OCI-LY3 (cell line): ENCODE measurements around the gene RASGRF2.

Experiments used
- H2AFZ ChIP-seq: fragments of 200-600, 300-600 bp; shearing (Covaris generic); 2 replicates; pipeline ENCODE4 v1.6.0; 2014; ENCODE audit warnings: antibody characterized with exemption, low read depth, low read length
- H3K27ac ChIP-seq: fragments of 200-600, 300-600 bp; sonication (generic); 2 replicates; pipeline ENCODE4 v1.5.1; 2014; ENCODE audit warnings: mild to moderate bottlenecking, low read length, moderate library complexity, mixed read lengths
- H3K27me3 ChIP-seq: fragments of 200-600, 300-600 bp; sonication (generic); 2 replicates; pipeline ENCODE4 v1.6.1; 2014; ENCODE audit warnings: low read depth, low read length, mixed read lengths
- H3K36me3 ChIP-seq: fragments of 200-600, 300-600 bp; sonication (generic); replicated peaks from 2 replicates; pipeline ENCODE3; 2014; ENCODE audit warnings: low read depth, low read length, mixed read lengths
- H3K4me1 ChIP-seq: fragments of 300-600, 200-600 bp; sonication (generic); 2 replicates; pipeline ENCODE4 v1.6.1; 2014; ENCODE audit warnings: low read length, mixed read lengths
- H3K4me2 ChIP-seq: fragments of 200-600, 300-600 bp; sonication (generic); 2 replicates; pipeline ENCODE4 v1.6.1; 2014; ENCODE audit warnings: low read length, mixed read lengths
- H3K4me3 ChIP-seq: fragments of 300-600, 200-600 bp; sonication (generic); 2 replicates; pipeline ENCODE4 v1.5.1; 2014; ENCODE audit warnings: antibody characterized with exemption, mild to moderate bottlenecking, low read length, moderate library complexity
- H3K79me2 ChIP-seq: fragments of 300-600, 200-600 bp; shearing (Covaris generic); 2 replicates; pipeline ENCODE4 v1.6.1; 2014; ENCODE audit warnings: mild to moderate bottlenecking, low read length, mixed read lengths
- H3K9ac ChIP-seq: fragments of 300-600, 200-600 bp; shearing (Covaris generic); 2 replicates; pipeline ENCODE4 v1.6.0; 2014; ENCODE audit warnings: mild to moderate bottlenecking, low read length, moderate library complexity
- H3K9me3 ChIP-seq: fragments of 200-600, 300-600 bp; shearing (Covaris generic); 2 replicates; pipeline ENCODE4 v1.6.1; 2014; ENCODE audit warnings: low read length, mixed read lengths; ENCODE audit not compliant: insufficient read depth
- H4K20me1 ChIP-seq: fragments of 200-600, 300-600 bp; sonication (generic); 2 replicates; pipeline ENCODE4 v1.6.1; 2016; ENCODE audit warnings: low read length, mixed read lengths; ENCODE audit not compliant: insufficient read depth
- CTCF ChIP-seq: fragments of 200-600, 300-600 bp; sonication (generic); IDR thresholded peaks from 2 replicates; pipeline ENCODE4 v1.5.1; 2014; ENCODE audit warnings: antibody characterized with exemption, low read length, low read depth
- EZH2phosphoT487 ChIP-seq: fragments of 200-600 bp; shearing (Covaris generic); IDR thresholded peaks from 2 replicates; pipeline ENCODE4 v1.6.1; 2018; ENCODE audit warnings: antibody characterized with exemption, mixed run types, low read depth

RASGRF2 gene

GRCh38 chr5:81192373-81192750, 232.2 kb downstream of the RASGRF2 start:
- Histone ChIP-seq H3K4me1 (peaks cover 37% of the 10 kb centered on the region), H3K9me3 (no peaks in the 10 kb centered on the region), H3K9ac (no peak overlapping the region), H3K36me3 (no peaks in the 10 kb centered on the region), H3K27me3 (peaks cover 10% of the 10 kb centered on the region; the same call in 1 of the 2 replicates), H2AFZ (0 out of 2 replicates have a peak overlapping the region, but pooled peaks have one; percentile 2), H3K27ac (no peak overlapping the region), H3K4me3 (peak overlapping the region; percentile 33), H3K4me2 (peak overlapping the region; percentile 52), H3K79me2 (no peaks in the 10 kb centered on the region), H4K20me1 (no peaks in the 10 kb centered on the region)
- TF ChIP-seq CTCF (peak; percentile 30; the same call in 1 of the 2 replicates), EZH2phosphoT487 (no peak)

GRCh38 chr5:81194633-81195334, 234.6 kb downstream of the RASGRF2 start:
- Histone ChIP-seq H3K36me3 (no peaks in the 10 kb centered on the region), H3K9ac (no peak overlapping the region), H3K9me3 (no peaks in the 10 kb centered on the region), H2AFZ (no peak overlapping the region), H3K4me2 (peak overlapping the region; percentile 69), H4K20me1 (no peaks in the 10 kb centered on the region), H3K27ac (no peak overlapping the region), H3K4me3 (0 out of 2 replicates have a peak overlapping the region, but pooled peaks have one; percentile 29), H3K27me3 (peaks cover 10% of the 10 kb centered on the region; the same call in 1 of the 2 replicates), H3K4me1 (peaks cover 21% of the 10 kb centered on the region), H3K79me2 (no peaks in the 10 kb centered on the region)
- TF ChIP-seq EZH2phosphoT487 (no peak), CTCF (peak; percentile 83)

- no peak for TF ChIP-seq CTCF
- TF ChIP-seq EZH2phosphoT487, result no peak
- no peaks in the 10 kb centered on the region for H3K79me2 ChIP-seq
- peaks cover 10% of the 10 kb centered on the region; the same call in 1 of the 2 replicates for H3K27me3 ChIP-seq
- H3K4me1 ChIP-seq, result peaks cover 21% of the 10 kb centered on the region
- H4K20me1 ChIP-seq, result no peaks in the 10 kb centered on the region
- H3K36me3 ChIP-seq, result no peaks in the 10 kb centered on the region
- 0 out of 2 replicates have a peak overlapping the region, but pooled peaks have one; percentile 29 for H3K4me3 ChIP-seq
- H3K27ac ChIP-seq, result no peak overlapping the region
- peak overlapping the region; percentile 50 for H3K4me2 ChIP-seq
- no peaks in the 10 kb centered on the region for H3K9me3 ChIP-seq
- H3K9ac ChIP-seq, result no peak overlapping the region
- no peak overlapping the region for H2AFZ ChIP-seq
These were observed 235.3 kb downstream of the RASGRF2 start for GRCh38 chr5:81195335-81195929.

GRCh38 chr5:81202655-81203054, 242.5 kb downstream of the RASGRF2 start:
- H2AFZ ChIP-seq, result no peak overlapping the region
- no peak overlapping the region for H3K27ac ChIP-seq
- no peaks in the 10 kb centered on the region for H4K20me1 ChIP-seq
- no peaks in the 10 kb centered on the region for H3K36me3 ChIP-seq
- H3K27me3 ChIP-seq, result no peaks in the 10 kb centered on the region
- H3K4me1 ChIP-seq, result peaks cover 14% of the 10 kb centered on the region
- no peaks in the 10 kb centered on the region for H3K9me3 ChIP-seq
- no peak overlapping the region for H3K4me3 ChIP-seq
- TF ChIP-seq EZH2phosphoT487, result no peak
- H3K4me2 ChIP-seq, result no peak overlapping the region
- H3K9ac ChIP-seq, result no peak overlapping the region
- no peaks in the 10 kb centered on the region for H3K79me2 ChIP-seq
